ENCODE data around the gene AK8. TPM values are rescaled to one million over a fixed set of nuclear protein-coding genes. Genes with fewer than 3 reads are reported as not detected.
"Not testable (repeated sequence)": the region's sequence is repeated elsewhere in the genome, so short reads cannot be mapped to it uniquely, and the experiment has no call there.

Gene AK8
- total RNA-seq, 1 donor from 2014 or later, result under 0.01 TPM

DNA sequence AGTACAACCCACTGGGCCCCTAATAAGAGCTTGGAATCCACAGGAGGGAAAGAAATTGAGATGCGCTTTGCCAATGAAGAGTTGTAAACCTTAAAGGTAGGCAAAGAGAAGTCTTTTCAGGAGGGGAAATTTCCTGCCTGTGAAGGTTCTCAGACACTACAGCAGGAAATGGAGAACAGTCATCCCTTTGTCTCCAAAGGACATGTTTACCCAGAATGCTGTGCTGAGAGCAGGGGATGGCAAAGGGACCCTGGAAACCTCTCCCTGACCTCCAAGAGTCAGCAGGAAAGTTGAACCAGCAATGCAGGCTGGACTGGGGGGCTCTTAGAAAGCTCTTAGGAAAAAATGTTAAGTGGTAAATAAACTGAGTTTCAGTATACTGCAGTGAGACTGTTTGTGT lies 103.2 kb downstream of the AK8 start:
- no peak for DNase-seq (ENCODE audit: low read depth in 2 of 2)

DNA sequence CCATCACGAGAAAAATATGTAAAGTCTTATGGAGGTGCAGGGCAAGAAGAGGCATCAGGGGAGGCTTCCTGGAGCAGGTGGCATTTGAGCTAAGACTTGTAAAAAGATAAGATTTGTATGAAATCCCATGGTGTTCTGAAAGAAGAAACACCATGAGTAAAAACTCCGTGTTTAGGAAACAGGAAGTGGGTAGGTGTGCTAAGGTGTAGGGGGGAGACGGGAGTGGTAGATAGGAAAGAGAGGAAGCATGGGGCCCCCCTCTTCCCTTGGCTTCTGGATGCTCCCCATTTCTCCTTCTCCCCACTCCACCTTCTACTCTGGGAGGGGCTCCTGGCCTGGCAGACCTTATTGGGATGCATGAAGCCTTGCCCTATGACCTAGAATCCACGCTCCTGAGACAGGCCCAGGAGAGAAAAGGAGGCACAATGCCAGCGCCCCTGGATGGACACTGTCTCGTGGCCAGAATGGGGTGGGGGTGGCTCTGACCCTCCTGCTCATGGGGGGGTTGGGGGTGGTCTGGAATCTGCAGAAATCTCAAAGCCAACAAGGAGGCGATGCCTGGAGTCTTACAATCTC lies 104.2 kb downstream of the AK8 start:
- no peak for DNase-seq (ENCODE audit: low read depth in 2 of 2)

DNA sequence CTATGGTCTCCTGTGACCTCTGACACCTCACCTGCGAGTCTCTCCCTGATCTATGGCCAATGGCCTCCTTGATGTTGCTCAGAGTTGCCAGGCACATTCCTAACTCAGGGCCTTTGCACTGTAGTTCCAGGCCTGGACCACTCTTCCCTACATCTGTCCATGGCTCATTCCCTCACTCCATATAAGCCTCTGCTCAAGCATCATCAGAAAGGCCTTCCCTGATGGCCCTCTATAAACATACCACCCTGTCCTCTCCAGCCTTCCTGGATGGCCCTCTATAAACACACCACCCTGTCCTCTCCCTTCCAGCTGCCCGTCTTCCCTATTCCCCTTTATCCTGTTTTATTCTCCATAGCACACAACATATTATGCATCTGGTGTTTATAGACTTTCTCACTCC lies 105.0 kb downstream of the AK8 start:
- no peak for DNase-seq (ENCODE audit: low read depth in 2 of 2)

DNA sequence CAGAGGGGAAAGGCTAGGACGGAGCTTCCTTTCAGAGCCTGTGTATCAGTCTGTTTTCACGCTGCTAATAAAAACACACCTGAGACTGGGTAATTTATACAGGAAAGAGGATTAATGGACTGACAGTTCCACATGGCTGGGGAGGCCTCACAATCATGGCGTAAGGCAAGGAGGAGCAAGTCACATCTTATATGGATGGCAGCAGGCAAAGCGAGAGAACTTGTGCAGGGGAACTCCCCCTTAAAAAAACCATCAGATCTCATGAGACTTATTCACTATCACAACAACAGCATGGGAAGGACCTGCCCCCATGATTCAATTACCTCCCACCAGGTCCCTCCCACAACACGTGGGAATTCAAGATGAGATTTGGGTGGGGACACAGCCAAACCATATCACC lies 106.3 kb downstream of the AK8 start:
- not testable (repeated sequence) for DNase-seq (ENCODE audit: low read depth in 2 of 2)

DNA sequence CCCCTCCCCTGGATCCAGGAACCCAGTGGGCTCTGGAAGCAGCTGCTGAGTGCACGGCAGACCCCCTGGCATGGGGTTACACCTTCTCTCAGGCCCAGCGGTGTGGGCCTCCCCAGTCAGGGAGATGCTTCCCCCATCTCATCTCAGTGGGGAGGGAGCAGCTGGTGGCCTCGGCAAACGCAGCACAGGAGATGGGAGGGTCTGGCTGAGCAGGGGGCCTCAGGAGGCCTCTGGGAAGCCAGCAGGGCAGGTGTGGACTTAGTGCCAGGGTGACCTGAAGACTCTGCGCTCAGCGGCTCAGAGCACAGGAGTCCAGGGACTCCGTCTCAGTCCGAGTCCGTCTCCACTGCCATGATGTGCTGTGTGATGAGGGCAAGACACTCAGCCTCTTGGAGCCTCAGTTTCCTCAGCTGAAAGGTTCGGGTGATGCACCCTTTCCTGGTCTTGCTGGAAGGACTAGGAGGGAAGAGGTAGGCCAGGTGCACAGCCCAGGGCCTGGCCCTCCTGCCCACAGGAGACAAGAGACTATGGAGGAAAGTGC lies 107.2 kb downstream of the AK8 start:
- DNase-seq (ENCODE audit: low read depth in 2 of 2), result no peak

DNA sequence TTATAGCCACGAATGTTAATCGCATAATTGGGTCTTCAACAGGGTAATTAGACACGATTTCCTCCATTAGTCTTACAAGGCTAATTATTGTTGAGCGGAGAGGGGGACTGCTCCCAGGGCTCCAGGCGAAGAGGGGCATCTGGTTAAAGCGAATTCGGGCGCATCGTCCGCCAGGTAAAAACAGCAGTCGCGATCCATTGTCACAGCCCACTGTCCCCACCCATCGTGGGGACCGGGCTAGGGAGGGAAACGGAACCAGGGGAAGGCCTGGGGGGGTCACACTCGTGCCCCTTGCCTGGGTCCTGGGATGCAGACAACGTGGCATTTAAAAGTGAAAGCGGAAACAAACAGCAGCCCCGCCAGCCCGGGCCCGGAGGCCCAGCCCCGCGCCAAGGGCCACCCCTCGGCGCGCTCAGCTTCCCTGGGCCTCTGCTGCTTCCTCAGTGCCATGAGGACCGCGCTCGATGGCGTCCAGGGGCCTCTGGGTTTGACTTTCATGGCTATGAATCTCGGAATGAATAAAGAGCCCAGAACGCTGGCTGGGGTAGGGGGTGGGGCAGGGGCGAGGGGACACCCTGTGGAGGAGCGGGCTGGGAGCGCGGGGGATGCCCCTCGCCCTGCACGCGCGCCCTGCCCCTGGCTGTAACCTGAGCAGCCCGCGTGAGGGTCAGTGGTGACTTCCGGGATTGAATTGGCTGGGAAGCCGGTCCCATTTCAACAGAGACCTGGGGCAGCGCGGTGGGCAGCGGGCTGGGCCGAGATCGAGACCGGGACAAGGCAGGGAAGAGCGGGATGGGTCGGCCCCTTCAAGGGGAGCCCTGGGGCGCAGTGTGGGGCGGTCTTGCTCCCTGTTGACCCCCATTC lies 107.9 kb downstream of the AK8 start:
- peak in 1 of 2 donors; percentile 50 for DNase-seq (ENCODE audit: low read depth in 2 of 2)

DNA sequence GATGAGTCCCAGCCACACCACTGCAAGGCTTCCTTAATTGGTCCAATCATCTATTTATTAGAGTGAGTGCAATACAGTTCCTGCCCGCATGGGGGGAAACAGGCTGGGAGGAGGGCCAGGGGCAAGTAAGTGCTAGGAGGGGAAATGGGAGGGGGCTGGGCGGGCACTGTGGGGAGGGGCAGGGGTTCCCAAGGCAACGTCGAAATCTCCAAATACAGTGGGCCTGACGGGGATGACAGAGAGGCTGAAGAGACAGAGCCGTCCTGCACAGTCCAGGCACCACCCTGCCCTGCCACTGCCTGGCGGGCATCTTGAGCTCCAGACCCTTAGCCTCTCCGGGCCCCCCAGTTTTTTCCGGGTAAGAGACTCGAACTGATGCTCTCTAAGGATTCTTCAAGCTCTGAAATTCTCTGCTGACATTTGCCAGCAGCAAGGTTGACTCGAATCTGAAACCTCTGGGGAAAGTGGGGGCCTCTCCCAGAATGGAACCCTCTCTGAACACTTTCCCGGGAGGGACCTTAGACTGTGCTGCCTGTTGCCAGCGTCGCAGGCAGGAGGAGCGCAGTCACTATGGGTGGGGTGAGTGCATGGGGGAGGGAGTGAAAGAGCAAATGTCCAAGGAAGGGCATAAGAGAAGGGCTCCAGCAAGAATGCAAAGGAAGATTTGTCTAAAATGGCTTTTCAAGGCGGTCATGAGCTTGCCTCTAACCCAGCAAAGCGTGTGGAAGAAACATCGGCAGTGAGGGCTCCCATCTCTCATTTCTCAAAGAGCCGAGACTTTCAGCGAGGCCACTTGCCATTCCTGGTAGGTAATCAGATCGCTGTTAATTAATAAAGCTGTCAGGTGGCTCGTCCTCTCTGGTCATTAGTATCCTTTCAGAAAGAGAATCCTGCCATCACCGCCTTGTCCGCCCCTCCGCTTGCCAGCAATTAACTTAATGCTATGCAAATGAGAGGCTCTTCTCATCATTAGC lies 108.9 kb downstream of the AK8 start:
- peak; percentile 30 to 54 for DNase-seq (ENCODE audit: low read depth in 2 of 2)

DNA sequence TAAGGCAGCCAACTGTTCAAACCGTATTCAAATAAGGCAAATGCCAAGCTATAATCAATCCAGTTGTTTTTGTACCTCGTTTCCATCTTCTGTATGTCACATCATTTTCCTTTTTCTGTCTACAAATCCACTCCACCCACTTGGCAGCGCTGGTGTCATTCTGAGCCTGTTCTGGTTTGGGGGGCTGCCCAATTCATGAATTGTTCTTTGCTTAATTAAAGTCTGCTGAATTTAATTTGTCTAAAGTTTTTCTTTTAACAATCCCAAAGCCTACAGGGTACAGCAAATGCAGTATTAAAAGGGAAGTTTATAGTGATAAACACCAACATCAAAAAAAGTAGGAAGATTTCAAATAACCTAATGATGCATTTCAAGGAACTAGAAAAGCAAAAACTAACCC lies 114.5 kb downstream of the AK8 start:
- DNase-seq (ENCODE audit: low read depth in 2 of 2), result no peak

DNA sequence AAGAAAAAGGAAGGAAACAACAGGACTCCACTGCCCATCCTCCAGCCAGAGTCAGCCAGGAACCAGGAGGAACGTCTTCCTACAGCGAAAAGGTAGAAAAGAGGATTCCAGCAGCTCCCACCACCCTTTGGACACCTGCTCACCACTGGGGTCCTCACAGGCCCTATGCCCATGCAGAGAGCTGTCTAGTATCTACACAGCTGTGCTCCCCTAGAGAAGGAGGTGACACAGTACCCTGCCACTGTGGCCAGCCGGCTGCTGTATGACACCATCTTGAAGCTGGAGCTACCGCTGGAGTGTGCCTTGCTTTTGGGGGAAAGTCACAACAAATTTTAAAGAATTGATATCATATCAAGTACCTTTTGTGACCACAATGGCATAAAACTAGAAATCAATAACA lies 115.2 kb downstream of the AK8 start:
- DNase-seq (ENCODE audit: low read depth in 2 of 2), result no peak

DNA sequence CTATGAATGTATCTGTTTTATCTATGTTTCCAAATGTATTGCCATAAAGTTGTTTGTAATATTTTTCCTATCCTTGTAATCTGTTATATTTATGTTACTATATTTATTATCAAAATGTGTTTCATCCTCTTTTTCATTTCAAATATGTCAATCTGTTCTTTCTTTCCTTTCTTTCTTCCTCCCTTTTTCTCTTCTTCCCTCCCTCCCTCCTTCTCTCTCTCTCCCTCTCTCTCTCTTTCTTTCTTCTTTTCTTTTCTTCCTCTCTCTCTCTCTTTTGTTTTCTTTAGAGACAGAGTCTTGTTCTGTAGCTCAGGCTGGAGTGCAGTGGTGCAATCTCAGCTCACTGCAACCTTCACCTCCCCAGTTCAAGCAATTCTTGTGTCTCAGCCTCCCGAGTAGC lies 116.5 kb downstream of the AK8 start:
- no peak for DNase-seq (ENCODE audit: low read depth in 2 of 2)

DNA sequence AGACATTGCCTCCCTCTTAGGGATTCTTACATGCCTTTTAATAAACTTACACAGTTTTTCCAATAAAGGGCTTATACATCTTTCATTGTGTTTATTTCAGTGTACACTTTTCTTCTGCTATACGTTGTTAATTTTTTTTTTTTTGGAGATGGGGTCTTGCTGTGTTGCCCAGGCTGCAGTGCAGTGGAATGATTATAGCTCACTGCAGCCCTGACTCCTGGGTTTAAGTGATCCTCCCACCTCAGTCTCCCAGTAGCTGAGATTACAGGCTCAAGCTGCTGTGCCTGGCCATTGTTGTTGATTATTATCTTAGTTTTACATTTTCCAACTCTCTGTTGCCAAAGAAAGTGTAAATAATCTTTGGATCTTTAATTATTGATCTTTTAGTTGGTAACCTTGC lies 118.0 kb downstream of the AK8 start:
- DNase-seq (ENCODE audit: low read depth in 2 of 2), result no peak

DNA sequence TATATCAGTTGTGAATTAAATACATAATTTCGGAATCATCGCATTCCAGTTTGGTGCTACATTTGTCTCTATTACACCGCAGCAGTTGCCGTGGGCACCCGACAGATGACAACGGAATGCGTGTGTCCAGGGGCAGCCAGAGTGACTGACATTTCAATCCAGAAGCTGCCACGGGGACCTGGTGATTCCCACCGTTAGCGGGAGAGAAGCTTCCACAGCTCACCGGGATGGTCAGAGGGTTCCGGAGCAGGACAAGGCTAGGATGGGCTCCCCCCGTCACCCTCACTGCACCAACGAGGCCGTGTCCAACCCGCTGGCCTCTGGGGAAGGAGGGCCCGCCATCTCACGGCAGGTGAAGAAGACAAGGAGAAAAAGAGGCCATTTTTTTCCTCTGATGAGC lies 121.1 kb downstream of the AK8 start:
- no peak for DNase-seq (ENCODE audit: low read depth in 2 of 2)

DNA sequence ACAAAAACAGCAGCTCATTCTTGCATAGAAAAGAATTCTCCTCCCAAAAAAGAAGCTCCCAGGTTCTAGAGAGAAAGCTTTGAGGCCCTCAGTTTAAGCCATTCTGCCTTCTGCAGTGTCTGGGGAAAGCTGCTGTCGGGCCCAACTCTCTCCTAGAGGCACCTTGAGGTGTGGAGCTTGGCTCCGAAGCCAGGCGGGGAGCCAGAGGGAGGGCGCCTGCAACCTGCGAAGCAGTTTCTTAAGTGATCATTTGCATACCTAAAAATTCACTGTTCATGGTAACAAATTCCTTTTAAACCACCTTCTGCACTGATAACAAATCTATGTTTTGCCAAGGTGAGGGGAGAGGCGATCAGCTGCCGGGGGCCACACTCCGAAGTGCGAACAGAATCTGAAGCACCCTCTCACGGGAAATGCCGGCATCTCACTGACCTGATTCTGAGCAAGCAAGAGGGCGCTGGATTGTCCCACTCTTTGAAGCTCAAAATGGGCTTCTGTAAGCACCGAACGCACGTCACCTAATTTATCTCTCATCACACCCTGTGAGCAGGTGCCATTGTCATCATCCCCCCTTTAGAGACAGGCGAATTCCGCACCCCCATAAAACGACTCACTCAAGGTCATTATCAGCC lies 121.8 kb downstream of the AK8 start:
- no peak for DNase-seq (ENCODE audit: low read depth in 2 of 2)

DNA sequence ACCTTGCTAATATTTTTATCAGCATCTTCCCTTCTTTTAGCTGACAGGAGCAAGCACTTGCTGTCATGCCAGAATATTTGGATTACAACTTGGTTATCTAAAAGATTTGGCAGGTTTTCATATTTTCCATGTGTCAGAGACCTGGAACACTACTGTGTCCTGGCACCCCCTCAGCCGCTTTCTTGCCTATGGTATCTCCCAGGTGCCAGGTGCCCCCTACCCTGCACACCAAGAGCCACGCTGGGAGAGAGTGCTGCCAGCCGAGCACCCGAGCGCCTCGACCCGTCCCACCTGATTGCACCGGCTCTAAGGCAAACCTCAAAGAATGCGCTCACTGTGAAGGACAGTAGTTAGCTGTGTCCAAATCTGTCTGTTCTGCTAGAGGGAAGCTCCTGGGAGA lies 123.0 kb downstream of the AK8 start:
- no peak for DNase-seq (ENCODE audit: low read depth in 2 of 2)

DNA sequence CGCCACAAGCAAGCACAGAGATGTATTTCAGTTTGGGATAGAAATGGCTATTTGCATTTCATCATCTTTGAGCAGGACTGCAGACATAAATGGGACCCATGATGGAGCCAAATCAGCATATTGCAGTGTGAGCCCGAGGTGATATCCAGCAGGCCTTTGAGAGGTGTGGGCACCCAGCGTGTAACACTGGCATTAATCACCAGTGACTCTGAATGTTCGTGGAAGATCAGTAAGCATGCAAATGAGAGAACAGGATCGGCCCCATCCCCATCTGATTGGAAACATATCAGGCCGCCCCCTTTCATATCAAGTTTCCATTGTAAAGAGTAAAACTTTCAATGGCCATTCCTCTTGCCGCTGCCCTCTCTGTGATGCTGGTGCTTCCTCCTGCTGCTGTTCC lies 123.8 kb downstream of the AK8 start:
- DNase-seq (ENCODE audit: low read depth in 2 of 2), result no peak

DNA sequence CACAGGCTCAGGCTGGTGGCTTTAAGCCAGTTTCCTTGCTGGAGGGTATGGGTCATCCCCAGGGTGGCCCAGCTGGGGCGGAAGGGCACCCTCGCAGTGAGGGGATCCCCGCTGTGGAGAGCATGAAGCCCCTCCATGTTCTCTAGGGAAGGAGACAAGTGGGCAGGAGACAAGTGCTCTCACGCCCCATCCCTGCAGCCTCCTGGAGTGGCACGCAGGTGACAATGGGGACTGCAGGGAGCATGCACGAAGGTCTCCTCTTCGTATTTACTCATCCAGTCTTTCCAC lies 124.5 kb downstream of the AK8 start:
- no peak for DNase-seq (ENCODE audit: low read depth in 2 of 2)

DNA sequence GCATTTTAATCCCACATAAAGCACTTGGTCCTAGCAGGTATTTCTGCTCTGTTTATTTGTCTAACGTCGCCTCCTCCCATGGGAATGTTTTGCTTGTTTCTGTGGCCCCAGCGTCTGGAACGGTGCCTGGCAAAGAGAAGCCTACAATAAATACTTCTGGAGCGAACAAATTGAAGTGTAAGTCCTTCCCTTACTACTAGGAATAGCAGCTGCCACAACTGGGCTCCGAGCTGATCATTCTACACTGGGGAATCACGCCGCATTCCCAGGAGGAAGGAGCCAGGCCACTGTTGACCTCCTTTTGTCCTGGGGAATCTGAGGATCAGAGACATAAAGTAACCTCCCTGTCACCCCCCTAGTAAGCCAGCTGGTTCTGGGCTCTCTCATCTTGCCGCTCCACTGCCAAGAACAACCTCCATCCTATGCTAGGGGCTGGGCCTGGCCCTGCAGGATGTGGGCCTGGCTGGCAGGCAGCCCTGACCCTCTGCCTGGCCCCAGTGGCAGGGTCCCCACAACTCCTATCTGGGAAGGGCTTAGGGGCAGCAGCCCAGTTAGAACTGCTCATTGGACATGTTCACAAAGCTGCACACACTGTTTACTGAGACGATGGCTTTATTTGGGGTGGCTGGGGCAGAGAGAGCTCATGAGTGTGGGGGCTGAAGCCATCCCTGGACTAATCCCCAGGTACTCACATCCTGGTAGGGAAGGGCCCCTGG lies 125.0 kb downstream of the AK8 start:
- DNase-seq (ENCODE audit: low read depth in 2 of 2), result no peak

DNA sequence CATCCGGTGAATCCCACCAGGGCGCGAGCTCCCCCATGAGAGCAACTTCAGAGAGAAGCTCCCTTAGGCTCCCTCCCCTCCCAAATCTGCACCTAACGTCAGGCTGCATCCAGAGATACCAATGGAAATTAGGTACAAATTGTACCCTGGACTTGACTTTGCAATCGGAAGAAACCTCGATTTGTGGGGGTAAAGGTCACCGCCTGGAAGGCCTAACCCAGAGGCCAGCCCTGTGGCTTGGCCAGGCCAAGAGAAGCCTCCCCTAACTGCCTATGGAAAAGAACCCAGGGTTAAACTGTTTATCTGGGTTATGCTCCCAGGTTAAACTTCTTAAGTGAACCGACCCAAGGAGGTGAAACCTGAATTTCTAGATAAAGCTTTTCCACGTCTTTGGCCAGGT lies 127.4 kb downstream of the AK8 start:
- DNase-seq (ENCODE audit: low read depth in 2 of 2), result no peak

DNA sequence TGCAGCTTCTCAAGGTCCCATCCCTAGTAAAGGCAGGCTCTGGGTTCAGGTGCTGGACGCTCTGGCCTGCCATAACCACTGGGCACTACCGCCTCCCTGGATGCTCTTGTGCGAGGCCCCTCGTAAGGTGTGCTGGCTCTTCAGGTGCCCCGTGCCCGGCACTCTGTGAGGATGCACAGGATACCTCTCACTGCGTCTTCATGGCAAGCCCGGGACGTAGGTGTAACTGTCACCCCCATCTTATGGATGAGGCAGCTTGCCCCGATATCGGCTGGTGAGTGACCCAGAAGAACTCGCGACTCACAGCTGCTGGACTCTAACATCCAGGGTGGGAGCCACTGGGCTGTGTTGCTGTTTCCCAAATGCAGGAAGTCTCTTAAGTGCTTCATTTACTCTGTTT lies 128.8 kb downstream of the AK8 start:
- DNase-seq (ENCODE audit: low read depth in 2 of 2), result no peak

DNA sequence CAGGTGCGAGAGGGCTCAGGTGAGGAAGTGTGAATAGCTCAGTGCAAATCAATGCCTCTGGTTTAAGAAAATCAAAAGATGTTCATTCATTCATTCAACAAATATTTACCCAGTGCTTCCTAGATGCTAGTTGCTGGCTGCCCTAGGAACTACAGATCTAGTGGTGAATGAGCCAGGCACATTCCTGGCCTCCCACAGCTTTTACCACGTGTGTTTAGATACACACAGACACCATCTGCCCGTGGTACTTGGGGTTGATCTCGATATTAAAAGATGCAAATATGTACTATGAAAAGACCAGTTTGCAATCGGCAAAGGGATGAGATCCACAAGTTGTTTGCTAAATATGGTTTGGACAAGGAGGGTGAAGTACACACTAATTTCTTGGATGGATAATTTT lies 129.6 kb downstream of the AK8 start:
- no peak for DNase-seq (ENCODE audit: low read depth in 2 of 2)

Data from dermis microvascular lymphatic vessel endothelial cell (primary cell).